Body of pancreas (tissue), 4 donors: ENCODE measurements around the gene ELANE. TPM values are rescaled to one million over a fixed set of nuclear protein-coding genes. Genes with fewer than 3 reads are reported as not detected.

Experiments
- ATAC-seq: fragments of 150-250 bp; one replicate; pipeline ENCODE4 v1.9.1; 2016
- DNase-seq, 4 donors: peaks; one replicate each; pipeline ENCODE4 v3.0.0-alpha.2; 2019
- H3K27ac ChIP-seq, 4 donors: fragments of 200-600 bp; sonication (generic); 1 replicate in 3 of 4; 2 replicates in 1 of 4; pipeline versions ENCODE4 v1.5.1 to v1.6.1; 2016 to 2019; ENCODE audit warnings: mild to moderate bottlenecking in 1 of 4, mixed read lengths in 1 of 4, moderate library complexity in 1 of 4
- H3K27me3 ChIP-seq, 2 donors: fragments of 200-600 bp; sonication (generic); one replicate each; pipeline ENCODE4 v1.6.0; 2016; ENCODE audit warnings: mild to moderate bottlenecking in 1 of 2
- H3K36me3 ChIP-seq, 2 donors: fragments of 200-600 bp; sonication (generic); replicated peaks in 1 of 2; 2 replicates each; pipeline ENCODE4 v1.5.1; 2016; ENCODE audit warnings: low read depth in 2 of 2; ENCODE audit not compliant: insufficient read depth in 1 of 2
- H3K4me1 ChIP-seq: fragments of 200-600 bp; sonication (generic); one replicate; pipeline ENCODE4 v1.6.0; 2016
- H3K4me3 ChIP-seq, 2 donors: fragments of 200-600 bp; sonication (generic); 1 replicate in 1 of 2; 2 replicates in 1 of 2; pipeline ENCODE4 v1.5.1; 2016 to 2019
- H3K9me3 ChIP-seq, 3 donors: fragments of 200-600 bp; sonication (generic); 1 replicate in 2 of 3; 2 replicates in 1 of 3; pipeline ENCODE4 v1.5.1; 2016
- POLR2A ChIP-seq, 3 donors: fragments of 450-650 bp; IDR thresholded peaks; one replicate each; pipeline ENCODE4 v1.6.1; 2016; ENCODE audit warnings: antibody characterized with exemption in 3 of 3, mild to moderate bottlenecking in 2 of 3
- WGBS, 2 donors: methylation state at CpG; one replicate each; pipeline ENCODE4 v1.1.5; 2017; 5-methylcytosine and 5-hydroxymethylcytosine counted together
- intact Hi-C: fragments of 100-400 bp; cut with DNase I; formaldehyde crosslinking; loops from one replicate; pipeline ENCODE4 v1.15.1; 2023
- total RNA-seq, 2 donors: library from RNA; depleted of rRNA; stranded (reverse); fragments of >200 nt; gene quantifications; one replicate each; pipeline ENCODE4 v1.1.0, GENCODE V29; 2016
- TF ChIP-seq, protein P1 (sequence below), 7 experiments: fragments of 450-650 bp in 4 of 7; fragments of 200-600 bp in 3 of 7; sonication (generic) in 3 of 7; IDR thresholded peaks; one replicate each; pipeline ENCODE4 v1.5.1; 2016 to 2019; ENCODE audit warnings: antibody characterized with exemption in 7 of 7

The ELANE gene
- total RNA-seq, 2 donors from 2014 or later = not detected

DNA sequence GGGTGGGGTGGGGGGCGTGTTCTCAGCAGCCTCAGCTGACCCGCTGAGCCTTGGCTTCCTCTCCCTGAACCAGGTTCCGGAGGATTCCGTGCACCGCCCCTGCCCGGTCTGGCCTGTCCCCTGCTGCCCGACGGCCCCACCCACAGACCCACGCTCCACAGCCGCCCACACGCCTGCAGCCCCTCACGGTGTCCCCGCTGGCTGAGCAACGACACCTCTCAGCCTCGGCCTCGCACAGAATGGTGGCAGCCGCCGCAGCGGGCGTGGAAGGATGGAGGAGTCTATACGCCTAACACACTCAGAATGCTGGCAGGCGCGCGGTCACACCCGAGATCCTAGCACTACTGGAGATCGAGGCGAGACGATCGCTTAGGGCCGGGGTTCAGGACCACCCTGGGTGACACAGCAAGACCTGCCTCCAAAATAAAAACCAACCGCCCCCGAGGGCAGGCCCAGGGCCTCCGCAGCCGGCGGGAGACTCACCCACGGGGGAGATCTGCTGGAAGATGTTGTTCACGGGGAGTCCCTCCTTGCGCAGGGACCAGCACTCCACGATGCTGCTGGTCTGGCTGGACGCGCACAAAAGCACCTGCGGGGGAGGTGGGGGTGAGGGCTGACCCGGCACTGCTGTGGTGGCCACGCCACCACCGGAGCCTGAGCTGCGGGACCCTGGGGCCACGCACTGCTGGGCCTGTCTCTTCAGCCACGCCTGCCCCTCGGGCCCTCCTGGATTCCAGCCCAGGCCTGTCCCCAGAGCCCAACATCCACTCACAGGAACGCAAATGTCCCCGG is 32.5 kb downstream of the ELANE start:
- Histone ChIP-seq H3K4me1 (no peaks in the 10 kb centered on the region), H3K27ac (no peak overlapping the region), H3K4me3 (no peak overlapping the region), H3K36me3 (peaks cover 4 to 7% of the 10 kb centered on the region in 2 donors), H3K27me3 (no peaks in the 10 kb centered on the region), H3K9me3 (no peaks in the 10 kb centered on the region)
- TF ChIP-seq, protein P1, sequence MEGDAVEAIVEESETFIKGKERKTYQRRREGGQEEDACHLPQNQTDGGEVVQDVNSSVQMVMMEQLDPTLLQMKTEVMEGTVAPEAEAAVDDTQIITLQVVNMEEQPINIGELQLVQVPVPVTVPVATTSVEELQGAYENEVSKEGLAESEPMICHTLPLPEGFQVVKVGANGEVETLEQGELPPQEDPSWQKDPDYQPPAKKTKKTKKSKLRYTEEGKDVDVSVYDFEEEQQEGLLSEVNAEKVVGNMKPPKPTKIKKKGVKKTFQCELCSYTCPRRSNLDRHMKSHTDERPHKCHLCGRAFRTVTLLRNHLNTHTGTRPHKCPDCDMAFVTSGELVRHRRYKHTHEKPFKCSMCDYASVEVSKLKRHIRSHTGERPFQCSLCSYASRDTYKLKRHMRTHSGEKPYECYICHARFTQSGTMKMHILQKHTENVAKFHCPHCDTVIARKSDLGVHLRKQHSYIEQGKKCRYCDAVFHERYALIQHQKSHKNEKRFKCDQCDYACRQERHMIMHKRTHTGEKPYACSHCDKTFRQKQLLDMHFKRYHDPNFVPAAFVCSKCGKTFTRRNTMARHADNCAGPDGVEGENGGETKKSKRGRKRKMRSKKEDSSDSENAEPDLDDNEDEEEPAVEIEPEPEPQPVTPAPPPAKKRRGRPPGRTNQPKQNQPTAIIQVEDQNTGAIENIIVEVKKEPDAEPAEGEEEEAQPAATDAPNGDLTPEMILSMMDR (IDR thresholded peaks at IDR 0.05) = no peak
- TF ChIP-seq POLR2A (IDR thresholded peaks at IDR 0.05) = no peak
- DNase-seq = no peak
- 90 to 95% methylated on average over 25 to 37 of the region's 51 CpGs for WGBS, 2 donors
- intact Hi-C loops = no loop called here
- no peak for ATAC-seq

DNA sequence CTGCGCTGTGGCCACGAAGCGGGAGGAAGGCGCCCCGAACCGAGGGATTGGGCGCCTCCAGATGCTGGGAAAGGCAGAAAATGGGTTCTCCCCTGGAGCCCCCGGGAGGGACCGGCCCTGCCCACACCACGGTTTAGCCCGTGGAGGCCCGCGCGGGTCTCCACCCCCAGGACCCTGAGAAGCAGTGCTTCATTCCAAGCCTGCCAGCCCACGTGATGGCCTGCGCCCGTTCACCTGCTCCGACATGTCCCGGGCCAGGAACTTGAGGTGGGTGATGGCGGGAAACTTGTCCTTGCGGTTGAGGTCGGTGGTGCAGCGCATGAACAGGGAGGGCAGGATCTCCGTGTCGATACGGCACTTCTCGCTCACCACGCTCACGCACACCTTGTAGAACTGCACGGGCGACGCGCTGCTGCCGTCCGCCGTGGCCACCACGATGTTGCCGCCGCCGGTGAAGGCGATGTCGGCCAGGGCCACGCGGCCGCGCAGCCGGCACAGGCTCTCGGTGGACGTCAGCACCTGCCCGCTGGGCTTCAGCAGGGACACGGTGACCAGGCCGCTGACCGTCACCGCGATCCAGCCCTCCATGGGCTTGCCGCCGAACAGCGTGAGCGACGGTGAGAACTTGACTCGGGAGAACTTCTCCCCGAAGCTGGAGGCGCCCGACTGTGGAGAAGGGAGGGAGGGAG is 33.6 kb downstream of the ELANE start:
- intact Hi-C loops = no loop called here
- Histone ChIP-seq H3K9me3 (no peaks in the 10 kb centered on the region), H3K36me3 (peaks cover 7% of the 10 kb centered on the region in 2 donors), H3K4me1 (peaks cover under 1% of the 10 kb centered on the region), H3K4me3 (no peak overlapping the region), H3K27ac (no peak overlapping the region), H3K27me3 (no peaks in the 10 kb centered on the region)
- DNase-seq (no peak), ATAC-seq (no peak)
- TF ChIP-seq POLR2A (IDR thresholded peaks at IDR 0.05) = no peak
- TF ChIP-seq, protein P1 (IDR thresholded peaks at IDR 0.05) = no peak
- WGBS, 2 donors = 92 to 96% methylated on average over 36 to 50 of the region's 64 CpGs

DNA sequence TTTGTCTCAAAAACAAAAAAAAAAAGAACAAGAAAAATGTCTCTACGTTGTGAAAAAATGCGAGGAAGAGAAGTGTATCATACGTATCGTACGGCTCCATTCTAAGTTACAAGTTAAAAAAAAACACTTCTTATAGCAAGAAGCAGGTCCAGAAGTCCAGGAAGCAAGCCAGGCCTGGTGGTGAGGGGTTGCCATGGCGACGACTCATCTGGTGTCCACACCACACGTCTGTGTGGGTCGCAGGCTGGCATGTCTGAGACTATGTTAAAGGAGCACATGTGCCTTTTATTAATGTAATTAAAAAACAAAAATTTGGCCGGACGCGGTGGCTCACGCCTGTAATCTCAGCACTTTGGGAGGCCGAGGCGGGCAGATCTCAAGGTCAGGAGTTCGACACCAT is 35.0 kb downstream of the ELANE start:
- H3K4me3 ChIP-seq = no peak overlapping the region
- peaks cover 3 to 5% of the 10 kb centered on the region in 2 donors for H3K36me3 ChIP-seq
- intact Hi-C loops = no loop called here
- ATAC-seq = no peak
- TF ChIP-seq POLR2A (IDR thresholded peaks at IDR 0.05) = no peak
- TF ChIP-seq, protein P1 (IDR thresholded peaks at IDR 0.05) = no peak
- WGBS, 2 donors = 82 to 89% methylated on average over 16 of the region's 16 CpGs
- no peaks in the 10 kb centered on the region for H3K9me3 ChIP-seq
- no peak overlapping the region for H3K27ac ChIP-seq
- peaks cover 9% of the 10 kb centered on the region for H3K4me1 ChIP-seq
- H3K27me3 ChIP-seq = no peaks in the 10 kb centered on the region
- DNase-seq = peak in 3 of 4 donors; percentile 42 to 60 (median 48)

DNA sequence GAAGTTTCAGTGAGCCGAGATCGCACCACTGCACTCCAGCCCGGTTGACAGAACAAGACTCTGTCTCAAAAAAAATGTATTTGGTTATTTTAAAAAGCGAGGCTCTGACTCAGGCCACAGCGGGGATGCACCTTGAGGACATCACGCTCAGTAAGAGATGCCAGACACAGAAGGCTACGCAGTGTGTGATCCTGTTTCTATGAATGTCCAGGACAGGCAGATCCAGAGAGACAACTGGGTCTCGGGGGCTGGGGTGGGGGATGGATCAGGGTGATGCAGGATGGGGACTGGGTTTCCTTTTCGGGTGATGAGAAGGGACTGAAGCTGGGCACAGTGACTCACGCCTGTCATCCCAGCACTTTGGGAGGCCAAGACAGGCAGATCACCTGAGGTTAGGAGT is 35.5 kb downstream of the ELANE start:
- Histone ChIP-seq H3K9me3 (no peaks in the 10 kb centered on the region), H3K36me3 (peaks cover 3 to 5% of the 10 kb centered on the region in 2 donors), H3K4me1 (peaks cover 9% of the 10 kb centered on the region), H3K27me3 (no peaks in the 10 kb centered on the region), H3K4me3 (no peak overlapping the region), H3K27ac (no peak overlapping the region)
- TF ChIP-seq, protein P1 (IDR thresholded peaks at IDR 0.05) = no peak
- TF ChIP-seq POLR2A (IDR thresholded peaks at IDR 0.05) = no peak
- intact Hi-C loops = no loop called here
- 95 to 96% methylated on average over 10 of the region's 10 CpGs for WGBS, 2 donors
- DNase-seq (no peak), ATAC-seq (no peak)
